ENCODE results near the gene TAGLN.

The TAGLN gene

DNA sequence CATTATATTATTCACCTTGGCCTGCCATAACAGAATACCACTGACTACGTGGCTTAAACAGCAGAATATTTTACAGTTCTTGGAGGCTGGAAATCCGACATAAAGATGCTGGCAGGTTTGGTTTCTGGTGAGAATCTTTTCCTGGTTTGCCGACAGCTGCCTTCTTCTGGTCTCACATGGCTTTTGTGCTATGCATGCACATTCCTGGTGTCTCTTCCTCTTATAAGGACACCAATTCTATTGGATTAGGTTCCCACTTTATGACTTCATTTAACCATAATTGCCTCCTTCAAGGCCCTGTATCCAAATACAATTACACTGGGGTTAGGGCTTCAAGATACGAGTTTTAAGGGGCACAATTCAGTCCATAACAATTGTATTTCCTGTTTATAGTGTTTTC is 50.4 kb downstream of the TAGLN start:
- Mint-ChIP-seq H3K4me3 (no peak overlapping the region), H3K36me3 (ENCODE audit: low read depth) (peaks cover 61% of the 10 kb centered on the region), H3K27me3 (ENCODE audit: low read depth) (no peaks in the 10 kb centered on the region), H3K4me1 (no peaks in the 10 kb centered on the region), H3K27ac (no peak overlapping the region), H3K9me3 (no peaks in the 10 kb centered on the region)
- TF ChIP-seq, protein P1, sequence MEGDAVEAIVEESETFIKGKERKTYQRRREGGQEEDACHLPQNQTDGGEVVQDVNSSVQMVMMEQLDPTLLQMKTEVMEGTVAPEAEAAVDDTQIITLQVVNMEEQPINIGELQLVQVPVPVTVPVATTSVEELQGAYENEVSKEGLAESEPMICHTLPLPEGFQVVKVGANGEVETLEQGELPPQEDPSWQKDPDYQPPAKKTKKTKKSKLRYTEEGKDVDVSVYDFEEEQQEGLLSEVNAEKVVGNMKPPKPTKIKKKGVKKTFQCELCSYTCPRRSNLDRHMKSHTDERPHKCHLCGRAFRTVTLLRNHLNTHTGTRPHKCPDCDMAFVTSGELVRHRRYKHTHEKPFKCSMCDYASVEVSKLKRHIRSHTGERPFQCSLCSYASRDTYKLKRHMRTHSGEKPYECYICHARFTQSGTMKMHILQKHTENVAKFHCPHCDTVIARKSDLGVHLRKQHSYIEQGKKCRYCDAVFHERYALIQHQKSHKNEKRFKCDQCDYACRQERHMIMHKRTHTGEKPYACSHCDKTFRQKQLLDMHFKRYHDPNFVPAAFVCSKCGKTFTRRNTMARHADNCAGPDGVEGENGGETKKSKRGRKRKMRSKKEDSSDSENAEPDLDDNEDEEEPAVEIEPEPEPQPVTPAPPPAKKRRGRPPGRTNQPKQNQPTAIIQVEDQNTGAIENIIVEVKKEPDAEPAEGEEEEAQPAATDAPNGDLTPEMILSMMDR (IDR thresholded peaks at IDR 0.05; ENCODE audit: unreplicated experiment in 3 of 3) = no peak

DNA sequence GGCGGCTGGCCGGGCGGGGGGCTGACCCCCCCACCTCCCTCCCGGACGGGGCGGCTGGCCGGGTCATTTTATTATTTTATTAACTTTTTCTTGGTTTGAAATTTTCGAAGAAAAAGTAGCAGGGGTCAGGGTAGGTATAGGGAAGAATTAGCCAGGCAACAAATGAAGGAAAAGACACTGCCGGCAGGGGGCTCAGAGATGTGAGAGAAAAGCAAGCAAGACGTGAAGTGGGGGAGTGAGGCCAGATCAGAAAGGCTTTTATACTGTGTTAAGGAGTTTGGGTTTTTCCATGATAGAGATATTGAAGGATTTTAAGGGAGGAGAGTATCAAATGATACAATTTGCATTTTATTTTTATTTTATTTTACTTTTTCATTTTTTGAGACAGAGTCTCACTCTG is 52.3 kb downstream of the TAGLN start:
- Mint-ChIP-seq H3K9me3 (no peaks in the 10 kb centered on the region), H3K4me1 (no peaks in the 10 kb centered on the region), H3K36me3 (ENCODE audit: low read depth) (peaks cover 62% of the 10 kb centered on the region), H3K4me3 (no peak overlapping the region), H3K27me3 (ENCODE audit: low read depth) (no peaks in the 10 kb centered on the region), H3K27ac (no peak overlapping the region)
- TF ChIP-seq, protein P1 (IDR thresholded peaks at IDR 0.05; ENCODE audit: unreplicated experiment in 3 of 3) = no peak

DNA sequence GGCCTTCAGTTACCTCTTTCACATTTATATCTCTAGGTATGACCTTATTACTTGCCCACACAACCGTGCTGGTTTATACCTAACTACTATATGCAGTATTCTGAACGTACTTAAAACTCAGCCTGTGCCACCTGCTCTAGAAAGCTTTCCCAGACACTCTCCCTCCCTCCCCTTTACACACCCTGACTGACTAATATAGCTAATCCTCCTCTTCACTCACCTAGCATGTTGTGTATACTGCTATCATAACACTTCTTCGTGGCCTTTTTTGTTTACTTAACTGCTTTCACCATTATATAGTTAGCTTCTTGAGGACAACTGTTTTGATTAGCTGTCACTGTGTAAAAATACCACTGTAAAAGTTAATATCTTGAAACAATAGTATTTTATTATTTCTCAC is 56.8 kb downstream of the TAGLN start:
- H3K9me3 Mint-ChIP-seq = no peaks in the 10 kb centered on the region
- peak overlapping the region in 1 of 3 experiments; percentile 1 for H3K27ac Mint-ChIP-seq
- no peaks in the 10 kb centered on the region for H3K4me1 Mint-ChIP-seq
- H3K27me3 Mint-ChIP-seq (ENCODE audit: low read depth) = no peaks in the 10 kb centered on the region
- peaks cover 50% of the 10 kb centered on the region for H3K36me3 Mint-ChIP-seq (ENCODE audit: low read depth)
- TF ChIP-seq, protein P1 (IDR thresholded peaks at IDR 0.05; ENCODE audit: unreplicated experiment in 3 of 3) = no peak
- H3K4me3 Mint-ChIP-seq = no peak overlapping the region

DNA sequence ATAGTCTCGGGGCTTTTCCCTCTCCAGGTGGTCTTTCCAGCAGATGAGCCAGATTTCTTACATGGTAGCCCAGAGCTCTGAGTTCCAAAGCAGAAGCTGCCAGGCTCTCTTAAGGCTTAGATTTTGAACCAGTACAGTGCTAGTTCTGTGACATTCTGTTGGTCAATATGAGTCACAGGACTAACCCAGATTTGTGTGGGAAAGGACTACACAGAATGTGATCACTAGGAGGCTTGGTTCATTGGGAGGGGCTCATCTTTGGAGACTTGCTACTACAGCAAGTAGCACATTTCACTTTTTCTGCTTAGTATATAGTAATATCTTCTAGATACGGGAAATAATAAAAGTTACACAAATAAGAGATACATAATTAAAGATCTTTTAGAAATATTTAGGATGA is 57.4 kb downstream of the TAGLN start:
- Mint-ChIP-seq H3K4me3 (no peak overlapping the region), H3K9me3 (no peaks in the 10 kb centered on the region), H3K27ac (no peak overlapping the region), H3K27me3 (ENCODE audit: low read depth) (no peaks in the 10 kb centered on the region), H3K4me1 (no peaks in the 10 kb centered on the region), H3K36me3 (ENCODE audit: low read depth) (peaks cover 50% of the 10 kb centered on the region)
- TF ChIP-seq, protein P1 (IDR thresholded peaks at IDR 0.05; ENCODE audit: unreplicated experiment in 3 of 3) = no peak
